ENCODE results near the gene MAGEA11.
"Not testable (repeated sequence)": the region's sequence is repeated elsewhere in the genome, so short reads cannot be mapped to it uniquely, and the experiment has no call there.

MAGEA11 gene

GRCh38 chrX:149718757-149719156 lies 6.9 kb downstream of the MAGEA11 start:
- no peak for DNase-seq

GRCh38 chrX:149720021-149720689 lies 8.3 kb downstream of the MAGEA11 start:
- no peak for DNase-seq

GRCh38 chrX:149721241-149721640 lies 9.4 kb downstream of the MAGEA11 start:
- DNase-seq = not testable (repeated sequence)

- no peak for DNase-seq
Measured at GRCh38 chrX:149721778-149722177, 9.9 kb downstream of the MAGEA11 start.

- not testable (repeated sequence) for DNase-seq
Measured at GRCh38 chrX:149723583-149724118, 11.8 kb downstream of the MAGEA11 start.

- not testable (repeated sequence) for DNase-seq
Measured at GRCh38 chrX:149727308-149727707, 15.4 kb downstream of the MAGEA11 start.

GRCh38 chrX:149742269-149742668 lies 30.4 kb downstream of the MAGEA11 start:
- DNase-seq = not testable (repeated sequence)

- not testable (repeated sequence) for DNase-seq
Measured at GRCh38 chrX:149746390-149747007, 34.6 kb downstream of the MAGEA11 start.

- DNase-seq = no peak
Measured at GRCh38 chrX:149757206-149758067, 45.6 kb downstream of the MAGEA11 start.

- DNase-seq = no peak
Measured at GRCh38 chrX:149758068-149758714, 46.3 kb downstream of the MAGEA11 start.

- not testable (repeated sequence) for DNase-seq
Measured at GRCh38 chrX:149758715-149759078, 46.8 kb downstream of the MAGEA11 start.

GRCh38 chrX:149759824-149760223 lies 48.0 kb downstream of the MAGEA11 start:
- no peak for DNase-seq

- no peak for DNase-seq
Measured at GRCh38 chrX:149760965-149761364, 49.1 kb downstream of the MAGEA11 start.

- DNase-seq = not testable (repeated sequence)
Measured at GRCh38 chrX:149761858-149762674, 50.2 kb downstream of the MAGEA11 start.

- no peak for DNase-seq
Measured at GRCh38 chrX:149762696-149763614, 51.1 kb downstream of the MAGEA11 start.
